Liver (tissue), 9 donors: ENCODE data around the gene TEKTIP1. TPM values are rescaled to one million over a fixed set of nuclear protein-coding genes. Genes with fewer than 3 reads are reported as not detected.
A peak's percentile ranks its signal among the peaks of the same experiment; 100 is the strongest.

ENCODE experiments used
- DNase-seq: peaks from one replicate; pipeline ENCODE4 v3.0.0-alpha.2; 2017; ENCODE audit warnings: low spot score
- H3K27ac ChIP-seq, 2 donors: one replicate each; pipeline ENCODE4 v1.7.0; 2013; ENCODE audit warnings: inconsistent platforms in 2 of 2, low read length in 2 of 2, control low read depth in 1 of 2, low read depth in 1 of 2, mild to moderate bottlenecking in 1 of 2
- H3K27me3 ChIP-seq, 4 donors: one replicate each; pipeline versions ENCODE4 v1.6.1 to v1.7.0; 2013; ENCODE audit warnings: low read length in 3 of 4, inconsistent platforms in 1 of 4, mild to moderate bottlenecking in 1 of 4, moderate library complexity in 1 of 4; ENCODE audit not compliant: control insufficient read depth in 4 of 4, insufficient read depth in 4 of 4
- H3K36me3 ChIP-seq, 4 donors: one replicate each; pipeline versions ENCODE4 v1.6.1 to v1.7.0; 2013; ENCODE audit warnings: low read length in 3 of 4, mild to moderate bottlenecking in 3 of 4, low read depth in 1 of 4, moderate library complexity in 1 of 4; ENCODE audit not compliant: control insufficient read depth in 4 of 4, insufficient read depth in 3 of 4
- H3K4me1 ChIP-seq, 4 donors: one replicate each; pipeline versions ENCODE4 v1.6.1 to v1.7.0; 2013; ENCODE audit warnings: low read length in 3 of 4, mild to moderate bottlenecking in 3 of 4, moderate library complexity in 1 of 4; ENCODE audit not compliant: control insufficient read depth in 4 of 4, insufficient read depth in 4 of 4
- H3K4me3 ChIP-seq, 3 donors: one replicate each; pipeline versions ENCODE4 v1.6.1 to v1.7.0; 2013; ENCODE audit warnings: low read length in 3 of 3, control low read depth in 1 of 3, low read depth in 1 of 3, mild to moderate bottlenecking in 1 of 3
- H3K9ac ChIP-seq, 2 donors: one replicate each; pipeline ENCODE4 v1.7.0; 2013; ENCODE audit warnings: low read length in 2 of 2, mild to moderate bottlenecking in 2 of 2, moderate library complexity in 2 of 2, control low read depth in 1 of 2, low read depth in 1 of 2
- H3K9me3 ChIP-seq, 4 donors: one replicate each; pipeline versions ENCODE4 v1.6.1 to v1.7.0; 2013; ENCODE audit warnings: low read length in 3 of 4; ENCODE audit not compliant: control insufficient read depth in 4 of 4
- FOXA1 ChIP-seq: IDR thresholded peaks from 2 replicates; pipeline ENCODE4 v1.6.1; 2016; ENCODE audit warnings: antibody characterized with exemption
- FOXA2 ChIP-seq: IDR thresholded peaks from 2 replicates; pipeline ENCODE4 v1.6.1; 2016; ENCODE audit warnings: antibody characterized with exemption
- JUND ChIP-seq, 2 donors: IDR thresholded peaks; 2 replicates each; pipeline ENCODE4 v1.6.1; 2016; ENCODE audit warnings: antibody characterized with exemption in 2 of 2
- RAD21 ChIP-seq, 2 donors: IDR thresholded peaks; 2 replicates each; pipeline ENCODE4 v1.6.1; 2016; ENCODE audit warnings: antibody characterized with exemption in 2 of 2, mild to moderate bottlenecking in 2 of 2
- RXRA ChIP-seq, 2 donors: IDR thresholded peaks; 2 replicates each; pipeline ENCODE4 v1.6.1; 2017 to 2018; ENCODE audit warnings: antibody characterized with exemption in 2 of 2, mild to moderate bottlenecking in 1 of 2
- SP1 ChIP-seq: IDR thresholded peaks from 2 replicates; pipeline ENCODE4 v1.6.1; 2018; ENCODE audit warnings: antibody characterized with exemption, mild to moderate bottlenecking
- WGBS: extraction: QIAGEN DNeasy Blood & Tissue Kit; methylation state at CpG from one replicate; pipeline ENCODE4 v1.1.7; 2013; 5-methylcytosine and 5-hydroxymethylcytosine counted together
- polyA plus RNA-seq, 2 donors: library from polyadenylated mRNA; stranded (reverse) in 1 of 2; unstranded in 1 of 2; fragments of 200-250 nt in 1 of 2; fragments of >200 nt in 1 of 2; fragmentation: Nextera tagmentation in 1 of 2; extraction: Ambion mirVana in 1 of 2; gene quantifications; one replicate each; pipeline versions ENCODE4 v1.2.1 to v1.2.3, GENCODE V29; 2013 to 2015
- total RNA-seq, 2 donors: library from RNA; depleted of rRNA; stranded (reverse); fragments of >200 nt; gene quantifications; one replicate each; pipeline ENCODE4 v1.2.3, GENCODE V29; 2014
- TF ChIP-seq, protein P1 (sequence below): IDR thresholded peaks from 2 replicates; pipeline ENCODE4 v1.6.1; 2016; ENCODE audit warnings: antibody characterized with exemption, mild to moderate bottlenecking
- TF ChIP-seq, protein P2 (sequence below): IDR thresholded peaks from 2 replicates; pipeline ENCODE4 v1.6.1; 2016; ENCODE audit warnings: antibody characterized with exemption
- donor health status: healthy.
- donor health status: healthy.
- donor health status: healthy.
- donor health status: healthy.
- donor health status: healthy.

TEKTIP1 gene
- total and polyA plus RNA-seq, 4 donors: 0.17 TPM; not detected in 3

DNA sequence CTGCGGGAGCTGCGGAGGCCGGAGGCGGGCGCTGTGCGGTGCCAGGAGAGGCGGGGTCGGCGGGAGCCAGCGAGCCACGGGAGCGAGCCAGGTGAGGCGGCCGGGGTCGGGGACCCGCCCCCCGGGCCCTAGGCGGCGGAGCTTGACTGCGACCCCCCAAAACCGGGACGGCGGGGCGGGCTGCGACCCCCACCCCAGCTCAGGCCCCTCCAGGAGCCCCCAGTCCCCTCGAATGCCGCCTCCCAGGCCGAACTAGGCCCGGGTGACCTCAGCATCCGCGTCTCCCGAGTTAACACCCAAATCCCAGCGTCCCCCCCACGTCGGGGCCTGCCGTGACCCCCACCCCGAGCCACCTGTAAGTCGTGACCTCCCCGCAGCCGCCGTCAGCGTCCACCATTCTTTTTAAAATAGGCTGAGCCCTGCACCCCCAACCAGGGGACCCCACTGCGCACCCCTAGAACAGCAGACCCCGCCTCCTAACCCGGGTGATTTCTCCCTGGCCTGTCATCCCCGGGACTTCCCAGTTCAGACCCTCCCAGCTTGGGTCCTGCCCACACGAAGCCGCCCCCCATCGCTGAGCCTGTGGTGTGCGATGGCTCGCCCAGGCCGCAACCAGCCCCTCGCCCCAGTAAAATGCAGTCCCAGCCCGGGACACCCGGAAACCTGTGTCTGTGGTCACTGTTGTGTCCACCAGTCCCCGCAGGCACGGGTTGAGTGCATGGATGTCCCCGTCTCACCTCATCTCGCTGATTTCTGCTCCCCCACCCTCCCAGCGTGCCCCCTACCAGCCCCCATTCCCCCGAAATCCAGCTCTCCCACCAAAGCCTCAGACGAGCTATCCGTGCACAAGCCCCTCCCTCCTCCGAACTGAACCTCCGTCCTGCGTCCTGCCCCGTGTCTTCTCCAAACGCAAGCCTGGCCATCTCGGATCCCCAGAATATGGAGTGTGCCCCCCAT is 32.3 kb upstream of the TEKTIP1 start:
- Histone ChIP-seq H3K4me3 (peak overlapping the region; percentile 70 to 90 (median 77)), H3K36me3 (no peaks in the 10 kb centered on the region), H3K27me3 (no peaks in the 10 kb centered on the region), H3K4me1 (peaks cover 9 to 55% (median 39%) of the 10 kb centered on the region in 4 donors), H3K9ac (peak overlapping the region; percentile 65 to 80), H3K27ac (peak overlapping the region; percentile 81 to 83), H3K9me3 (no peaks in the 10 kb centered on the region)
- DNase-seq: peak; percentile 52
- TF ChIP-seq RAD21 (IDR thresholded peaks at IDR 0.05) (no peak), FOXA2 (no peak), SP1 (no peak), RXRA (IDR thresholded peaks at IDR 0.05) (peak in 1 of 2 donors; percentile 4), FOXA1 (no peak)
- TF ChIP-seq, protein P1, sequence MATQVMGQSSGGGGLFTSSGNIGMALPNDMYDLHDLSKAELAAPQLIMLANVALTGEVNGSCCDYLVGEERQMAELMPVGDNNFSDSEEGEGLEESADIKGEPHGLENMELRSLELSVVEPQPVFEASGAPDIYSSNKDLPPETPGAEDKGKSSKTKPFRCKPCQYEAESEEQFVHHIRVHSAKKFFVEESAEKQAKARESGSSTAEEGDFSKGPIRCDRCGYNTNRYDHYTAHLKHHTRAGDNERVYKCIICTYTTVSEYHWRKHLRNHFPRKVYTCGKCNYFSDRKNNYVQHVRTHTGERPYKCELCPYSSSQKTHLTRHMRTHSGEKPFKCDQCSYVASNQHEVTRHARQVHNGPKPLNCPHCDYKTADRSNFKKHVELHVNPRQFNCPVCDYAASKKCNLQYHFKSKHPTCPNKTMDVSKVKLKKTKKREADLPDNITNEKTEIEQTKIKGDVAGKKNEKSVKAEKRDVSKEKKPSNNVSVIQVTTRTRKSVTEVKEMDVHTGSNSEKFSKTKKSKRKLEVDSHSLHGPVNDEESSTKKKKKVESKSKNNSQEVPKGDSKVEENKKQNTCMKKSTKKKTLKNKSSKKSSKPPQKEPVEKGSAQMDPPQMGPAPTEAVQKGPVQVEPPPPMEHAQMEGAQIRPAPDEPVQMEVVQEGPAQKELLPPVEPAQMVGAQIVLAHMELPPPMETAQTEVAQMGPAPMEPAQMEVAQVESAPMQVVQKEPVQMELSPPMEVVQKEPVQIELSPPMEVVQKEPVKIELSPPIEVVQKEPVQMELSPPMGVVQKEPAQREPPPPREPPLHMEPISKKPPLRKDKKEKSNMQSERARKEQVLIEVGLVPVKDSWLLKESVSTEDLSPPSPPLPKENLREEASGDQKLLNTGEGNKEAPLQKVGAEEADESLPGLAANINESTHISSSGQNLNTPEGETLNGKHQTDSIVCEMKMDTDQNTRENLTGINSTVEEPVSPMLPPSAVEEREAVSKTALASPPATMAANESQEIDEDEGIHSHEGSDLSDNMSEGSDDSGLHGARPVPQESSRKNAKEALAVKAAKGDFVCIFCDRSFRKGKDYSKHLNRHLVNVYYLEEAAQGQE: no peak
- TF ChIP-seq, protein P2, sequence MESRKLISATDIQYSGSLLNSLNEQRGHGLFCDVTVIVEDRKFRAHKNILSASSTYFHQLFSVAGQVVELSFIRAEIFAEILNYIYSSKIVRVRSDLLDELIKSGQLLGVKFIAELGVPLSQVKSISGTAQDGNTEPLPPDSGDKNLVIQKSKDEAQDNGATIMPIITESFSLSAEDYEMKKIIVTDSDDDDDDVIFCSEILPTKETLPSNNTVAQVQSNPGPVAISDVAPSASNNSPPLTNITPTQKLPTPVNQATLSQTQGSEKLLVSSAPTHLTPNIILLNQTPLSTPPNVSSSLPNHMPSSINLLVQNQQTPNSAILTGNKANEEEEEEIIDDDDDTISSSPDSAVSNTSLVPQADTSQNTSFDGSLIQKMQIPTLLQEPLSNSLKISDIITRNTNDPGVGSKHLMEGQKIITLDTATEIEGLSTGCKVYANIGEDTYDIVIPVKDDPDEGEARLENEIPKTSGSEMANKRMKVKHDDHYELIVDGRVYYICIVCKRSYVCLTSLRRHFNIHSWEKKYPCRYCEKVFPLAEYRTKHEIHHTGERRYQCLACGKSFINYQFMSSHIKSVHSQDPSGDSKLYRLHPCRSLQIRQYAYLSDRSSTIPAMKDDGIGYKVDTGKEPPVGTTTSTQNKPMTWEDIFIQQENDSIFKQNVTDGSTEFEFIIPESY: no peak
- under 1% methylated on average over 69 of the region's 69 CpGs for WGBS

DNA sequence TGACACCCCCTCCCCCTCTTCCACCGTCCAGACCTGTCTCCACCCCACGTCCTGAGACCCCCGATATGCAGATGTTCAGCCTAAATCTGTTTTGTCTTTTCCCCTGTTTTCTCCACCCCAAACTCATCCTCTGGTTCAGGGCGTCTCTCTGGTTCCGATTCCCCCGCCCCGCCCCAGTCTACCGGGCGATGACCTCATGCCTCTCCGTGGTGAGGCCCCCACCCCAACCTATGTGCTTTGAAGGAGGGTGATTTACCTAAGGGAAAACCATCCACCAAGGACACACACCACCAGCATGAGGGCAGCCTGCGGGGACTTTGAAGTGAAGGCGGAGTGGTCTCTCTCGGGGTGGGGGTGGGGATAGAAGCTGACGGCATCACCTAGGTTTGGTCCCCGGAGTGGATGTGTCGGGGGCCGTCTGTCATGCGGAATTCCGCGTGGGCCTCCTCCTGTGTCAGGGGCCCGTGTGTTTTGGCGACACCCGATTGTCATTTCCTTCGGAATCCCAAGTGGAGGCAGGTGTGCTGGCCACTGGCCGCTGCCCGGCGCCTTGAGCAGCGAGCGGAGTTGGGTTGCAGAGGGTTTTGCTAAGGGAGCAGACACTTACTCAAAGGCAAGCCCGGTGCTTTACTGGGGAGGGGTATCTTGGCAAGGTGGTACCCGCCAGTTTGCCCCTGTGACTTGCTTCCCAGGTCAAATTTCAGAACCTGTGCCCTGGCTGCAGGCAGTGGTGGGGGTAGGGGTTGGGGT is 31.4 kb upstream of the TEKTIP1 start:
- Histone ChIP-seq H3K9ac (peak overlapping the region; percentile 65 to 80), H3K36me3 (no peaks in the 10 kb centered on the region), H3K4me1 (peaks cover 13 to 64% (median 48%) of the 10 kb centered on the region in 4 donors), H3K9me3 (no peaks in the 10 kb centered on the region), H3K27ac (peak overlapping the region; percentile 81 to 83), H3K4me3 (peak overlapping the region; percentile 70 to 90 (median 77)), H3K27me3 (no peaks in the 10 kb centered on the region)
- WGBS: 18% methylated on average over 31 of the region's 31 CpGs
- DNase-seq: peak; percentile 57
- TF ChIP-seq, protein P1: peak; percentile 23
- TF ChIP-seq JUND (IDR thresholded peaks at IDR 0.05) (peak in 1 of 2 donors; percentile 22), FOXA1 (no peak)
